Activated CD8-positive, alpha-beta T cell treated with anti-CD3 and anti-CD28 coated beads for 36 hours (primary cell): ENCODE data around the gene TIGD3. TPM values are rescaled to one million over a fixed set of nuclear protein-coding genes. Genes with fewer than 3 reads are reported as not detected.

Experiments used
- ATAC-seq: fragments of 200-7000 bp; cut with Tn5 transposase; one replicate; pipeline ENCODE4 v1.10.0; 2021; ENCODE audit warnings: mild to moderate bottlenecking, moderate library complexity
- CTCF ChIA-PET: fragments of 350-600 bp; sonication (Branson Sonifier 250); formaldehyde crosslinking; loops from one replicate; lab custom pipeline; 2021; ENCODE audit warnings: antibody characterized with exemption; lab: Charles Lee
- POLR2A ChIA-PET: fragments of 350-600 bp; sonication (Branson Sonifier 250); formaldehyde crosslinking; loops from one replicate; lab custom pipeline; 2021; ENCODE audit warnings: antibody characterized with exemption; lab: Charles Lee
- DNase-seq: peaks from one replicate; pipeline ENCODE4 v3.0.0-alpha.2; 2020
- H3K27ac Mint-ChIP-seq: one replicate; pipeline ENCODE4 v1.8.0; 2021; ENCODE audit warnings: mild to moderate bottlenecking, mixed read lengths
- H3K27me3 Mint-ChIP-seq: one replicate; pipeline ENCODE4 v1.8.0; 2021; ENCODE audit warnings: mixed read lengths
- H3K36me3 Mint-ChIP-seq: one replicate; pipeline ENCODE4 v1.8.0; 2021; ENCODE audit warnings: low read depth, mixed read lengths
- H3K4me1 Mint-ChIP-seq: one replicate; pipeline ENCODE4 v1.8.0; 2021; ENCODE audit warnings: low read depth, mixed read lengths
- H3K4me3 Mint-ChIP-seq: one replicate; pipeline ENCODE4 v1.8.0; 2021; ENCODE audit warnings: mild to moderate bottlenecking, moderate library complexity, mixed read lengths
- H3K9me3 Mint-ChIP-seq: one replicate; pipeline ENCODE4 v1.8.0; 2021; ENCODE audit warnings: mixed read lengths
- CTCF ChIP-seq: fragments of 200-600 bp; IDR thresholded peaks from one replicate; pipeline ENCODE4 v1.8.0; 2022; ENCODE audit warnings: antibody characterized with exemption, mild to moderate bottlenecking
- intact Hi-C: fragments of 100-400 bp; cut with micrococcal nuclease; formaldehyde crosslinking; loops from one replicate; pipeline ENCODE4 v1.10.0; 2022
- total RNA-seq, 2 experiments: library from RNA; stranded (reverse); gene quantifications; one replicate each; pipeline ENCODE4 v1.2.3, GENCODE V29; 2021

The TIGD3 gene
- total RNA-seq, 2 experiments from 2014 or later = 0.65 to 1.4 TPM

- DNase-seq = peak; percentile 73
- Mint-ChIP-seq H3K4me3 (peak within 1 kb of the TSS; percentile 74), H3K4me1 (peaks cover 4% of the 10 kb centered on the region), H3K36me3 (no peaks in the 10 kb centered on the region), H3K27ac (no peak within 1 kb of the TSS), H3K9me3 (no peaks in the 10 kb centered on the region), H3K27me3 (peaks cover 9% of the 10 kb centered on the region)
- CTCF ChIA-PET = interaction anchor here (0.6 to 13.6 kb wide), 51 partner anchors 8 to 466 kb away, joined by 3 to 265 read pairs (median 5); partner anchors contain the start of genes CAPN1, DPF2, POLA2 and SCYL1
- POLR2A ChIA-PET = interaction anchor here (0.6 to 1.6 kb wide), 12 partner anchors 14 to 288 kb away, joined by 3 to 6 read pairs (median 4); partner anchors contain the start of gene MALAT1
- peak; percentile 91 for ATAC-seq
- intact Hi-C loops = loop anchor here (5.0 to 10.0 kb wide), 2 partner anchors 37 to 90 kb away; no protein-coding TSS in a partner anchor
- TF ChIP-seq CTCF = no peak
Measured at GRCh38 chr11:65314501-65315203, 39.9 kb upstream of the TIGD3 start, which contains the start of gene CDC42EP2. Gene CDC42EP2, plus strand, starts transcription at chr11:65314866. Its CDS starts 6,033 bp downstream, at chr11:65320899.

GRCh38 chr11:65315204-65315865 lies 39.2 kb upstream of the TIGD3 start:
- ChIA-PET POLR2A (interaction anchor here (0.6 to 1.6 kb wide), 12 partner anchors 14 to 288 kb away, joined by 3 to 6 read pairs (median 4); partner anchors contain the start of genes MALAT1 and POLA2), CTCF (interaction anchor here (0.6 to 13.6 kb wide), 53 partner anchors 8 to 467 kb away, joined by 3 to 265 read pairs (median 5); partner anchors contain the start of genes CAPN1, DPF2, POLA2 and SCYL1)
- Mint-ChIP-seq H3K9me3 (no peaks in the 10 kb centered on the region), H3K27me3 (peaks cover 9% of the 10 kb centered on the region), H3K4me1 (peaks cover 4% of the 10 kb centered on the region), H3K36me3 (no peaks in the 10 kb centered on the region), H3K4me3 (peak overlapping the region; percentile 74), H3K27ac (no peak overlapping the region)
- TF ChIP-seq CTCF = peak; percentile 99
- intact Hi-C loops = loop anchor here (5.0 to 10.0 kb wide), 2 partner anchors 38 to 91 kb away; no protein-coding TSS in a partner anchor
- DNase-seq (peak; percentile 86), ATAC-seq (peak; percentile 71)

GRCh38 chr11:65315866-65316226 lies 38.7 kb upstream of the TIGD3 start:
- no peak for DNase-seq
- no peak for ATAC-seq
- POLR2A ChIA-PET = interaction anchor here (0.8 to 1.6 kb wide), 8 partner anchors 13 to 184 kb away, joined by 4 to 7 read pairs (median 4); partner anchors contain the start of gene POLA2
- CTCF ChIA-PET = interaction anchor here (0.6 to 13.6 kb wide), 41 partner anchors 7 to 467 kb away, joined by 3 to 265 read pairs (median 6); partner anchors contain the start of genes CAPN1, DPF2, POLA2 and SIPA1
- Mint-ChIP-seq H3K4me1 (peaks cover 4% of the 10 kb centered on the region), H3K27ac (no peak overlapping the region), H3K36me3 (no peaks in the 10 kb centered on the region), H3K4me3 (peak overlapping the region; percentile 74), H3K9me3 (no peaks in the 10 kb centered on the region), H3K27me3 (peaks cover 9% of the 10 kb centered on the region)
- TF ChIP-seq CTCF = peak; percentile 52
- intact Hi-C loops = loop anchor here (5.0 to 10.0 kb wide), 2 partner anchors 39 to 91 kb away; no protein-coding TSS in a partner anchor

- Mint-ChIP-seq H3K27ac (no peak overlapping the region), H3K27me3 (peaks cover 9% of the 10 kb centered on the region), H3K9me3 (no peaks in the 10 kb centered on the region), H3K4me1 (peaks cover 4% of the 10 kb centered on the region), H3K4me3 (no peak overlapping the region), H3K36me3 (no peaks in the 10 kb centered on the region)
- TF ChIP-seq CTCF = no peak
- POLR2A ChIA-PET = interaction anchor here (1.0 to 1.5 kb wide), 5 partner anchors 13 to 184 kb away, joined by 3 to 7 read pairs (median 4); partner anchors contain the start of gene POLA2
- no peak for DNase-seq
- intact Hi-C loops = loop anchor here (5.0 to 10.0 kb wide), 2 partner anchors 39 to 92 kb away; no protein-coding TSS in a partner anchor
- CTCF ChIA-PET = interaction anchor here (0.6 to 13.6 kb wide), 30 partner anchors 9 to 205 kb away, joined by 3 to 265 read pairs (median 7); partner anchors contain the start of genes DPF2, POLA2, SPDYC and TM7SF2
- ATAC-seq = no peak
Measured at GRCh38 chr11:65316227-65317024, 38.1 kb upstream of the TIGD3 start.
